GM18909 (cell line): ENCODE results near the gene IGIP.

ENCODE experiments used
- ATAC-seq: cut with Tn5 transposase; IDR thresholded peaks from one replicate; pipeline ENCODE4 v1.9.1; 2021; ENCODE audit warnings: mild to moderate bottlenecking; ENCODE audit not compliant: unreplicated experiment, poor library complexity

The IGIP gene

GRCh38 chr5:140159014-140159927 is 33.5 kb downstream of the IGIP start:
- ATAC-seq: no peak

DNA sequence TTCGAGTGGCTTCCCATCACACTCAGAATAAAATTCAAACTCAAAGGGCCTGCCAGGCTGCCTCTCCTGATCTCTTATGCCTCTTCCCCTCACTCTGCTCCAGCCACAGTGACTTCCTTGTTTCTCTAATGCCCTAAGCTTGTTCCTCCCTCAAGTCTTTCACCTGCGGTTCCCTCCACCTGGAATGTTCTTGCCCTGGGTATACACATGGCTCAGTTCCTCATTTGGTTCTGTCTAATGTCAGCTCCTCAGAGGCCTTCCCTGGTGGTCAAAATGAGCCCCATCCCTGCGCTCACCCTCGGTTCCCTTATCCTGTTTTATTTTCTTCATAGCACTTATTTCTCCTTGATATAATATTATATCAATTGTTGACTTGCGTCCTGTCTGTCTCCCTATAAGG is 36.5 kb downstream of the IGIP start:
- ATAC-seq: no peak

- no peak for ATAC-seq
Measured at GRCh38 chr5:140162781-140163180, 37.0 kb downstream of the IGIP start.

DNA sequence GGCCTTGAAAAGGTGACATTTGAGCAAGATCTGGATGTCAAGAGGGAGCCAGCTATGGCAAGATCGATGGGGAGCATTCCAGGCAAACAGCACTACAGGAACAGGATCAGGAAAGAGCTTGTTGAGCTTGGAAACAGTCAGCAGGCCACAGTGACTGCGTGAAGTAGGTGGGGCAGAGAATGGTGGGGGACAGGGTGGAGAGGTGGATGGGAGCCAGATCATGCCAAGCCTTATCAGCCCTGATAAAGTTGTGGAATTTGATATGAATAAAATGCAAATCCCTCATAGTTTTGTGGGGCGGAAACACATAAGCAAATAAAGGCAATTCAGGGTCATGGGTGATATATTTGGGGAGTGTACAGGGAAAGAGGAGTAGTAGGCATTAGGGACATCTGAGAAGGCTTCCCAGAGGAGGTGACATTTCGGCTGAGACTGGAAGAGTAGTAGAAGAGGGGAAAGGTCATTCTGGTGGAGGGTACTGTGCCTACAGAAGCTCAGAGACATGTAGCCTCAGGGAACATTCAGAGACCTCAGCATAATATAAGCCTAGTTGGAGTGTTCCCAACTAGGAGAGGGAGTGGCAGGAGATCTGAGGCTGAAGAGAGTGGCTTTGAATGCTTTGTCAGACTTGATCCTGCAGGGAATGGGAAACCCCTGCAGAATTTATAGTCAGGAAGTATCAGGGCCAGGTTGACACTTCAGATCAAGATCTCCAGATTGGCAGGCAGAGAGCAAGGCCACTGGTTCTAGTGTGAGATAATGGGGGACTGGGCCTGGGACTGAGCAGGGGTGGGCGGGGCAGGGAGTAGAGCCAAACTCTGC is 39.6 kb downstream of the IGIP start:
- ATAC-seq: no peak

- ATAC-seq: no peak
Measured at GRCh38 chr5:140165923-140166270, 40.2 kb downstream of the IGIP start.

DNA sequence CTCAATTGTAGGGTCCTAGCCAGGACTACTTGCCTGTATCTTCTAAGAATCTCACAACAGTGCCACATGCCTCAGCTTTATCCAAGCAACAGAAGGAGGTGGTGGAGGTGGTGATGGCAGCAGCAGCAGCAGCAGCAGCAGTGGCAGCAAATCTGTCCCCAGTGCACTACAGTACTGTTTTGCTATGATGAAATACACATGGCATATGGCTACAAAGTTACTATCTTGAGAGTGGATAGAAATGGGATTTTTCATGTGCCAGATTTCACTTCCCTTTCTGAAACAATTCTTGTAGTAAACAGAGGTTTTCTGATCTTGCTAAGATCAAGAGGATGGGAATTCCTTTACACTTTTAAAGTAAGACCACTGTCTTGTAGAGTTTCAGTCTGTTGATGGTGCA is 41.2 kb downstream of the IGIP start:
- ATAC-seq: no peak

DNA sequence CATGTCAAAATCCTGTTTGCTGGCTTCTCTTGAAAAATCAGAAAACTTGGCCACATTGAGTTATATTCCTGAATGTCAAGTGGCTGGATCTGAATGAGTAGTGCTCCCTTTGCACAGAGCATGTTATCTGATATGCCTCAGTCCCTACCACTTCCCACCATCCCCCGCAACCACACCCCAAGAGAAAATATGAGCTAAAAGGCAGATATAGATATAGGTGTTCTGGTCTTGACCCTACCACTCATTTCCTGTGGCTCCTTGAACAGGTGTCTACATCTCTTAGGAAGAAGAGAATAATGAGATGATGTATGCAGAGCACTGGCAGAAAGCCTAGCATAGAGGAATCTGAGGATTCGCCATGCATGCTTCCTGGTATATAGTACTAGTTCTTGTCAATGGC is 42.6 kb downstream of the IGIP start:
- ATAC-seq: no peak

- no peak for ATAC-seq
Measured at GRCh38 chr5:140169410-140169809, 43.7 kb downstream of the IGIP start.

- no peak for ATAC-seq
Measured at GRCh38 chr5:140172483-140172882, 46.7 kb downstream of the IGIP start.

GRCh38 chr5:140174014-140174413 is 48.3 kb downstream of the IGIP start:
- no peak for ATAC-seq

DNA sequence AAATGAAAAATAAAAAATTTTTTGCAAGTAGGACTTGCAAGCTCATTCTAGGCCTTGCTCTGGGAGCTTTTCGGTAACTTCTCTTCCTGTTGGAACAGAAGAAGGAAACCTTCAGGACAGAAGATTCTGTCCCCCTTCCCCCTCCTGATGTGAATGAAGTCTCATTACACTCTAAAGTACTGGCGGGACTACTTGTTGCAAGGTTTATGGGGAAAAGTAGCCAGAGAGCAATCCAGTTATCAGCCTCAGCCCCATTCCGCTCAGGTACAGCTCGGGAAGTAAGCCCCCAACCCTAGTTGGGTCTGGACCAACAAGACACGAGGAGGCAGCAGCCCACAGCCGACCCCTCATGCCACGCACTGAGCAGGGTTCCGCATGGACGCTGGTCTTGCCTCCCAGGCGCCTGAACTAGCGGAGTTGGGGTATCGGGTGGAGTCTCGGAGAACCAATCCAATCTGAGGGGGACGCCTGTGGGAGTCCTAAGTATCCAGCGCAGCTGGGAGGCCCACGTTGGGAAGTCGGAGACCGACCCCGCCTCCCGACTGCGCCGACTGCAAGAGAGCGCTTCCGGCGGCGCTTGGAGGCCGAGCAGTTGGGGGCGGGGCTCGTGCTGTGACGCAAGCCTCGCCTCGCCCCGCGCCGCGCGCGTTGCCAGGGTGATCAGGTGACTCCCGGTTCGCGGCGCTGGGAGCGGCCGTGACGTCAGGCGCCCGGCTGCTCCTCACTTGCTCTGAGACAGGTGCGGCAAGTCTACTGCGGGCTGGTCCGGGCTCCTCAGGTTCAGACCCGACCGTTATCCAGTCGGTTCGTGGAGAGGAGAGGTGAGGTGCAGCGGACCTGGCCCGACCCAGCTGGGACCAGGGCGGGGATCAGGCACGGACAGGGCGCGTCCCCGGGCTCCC is 49.0 kb downstream of the IGIP start, which contains the start of gene CYSTM1:
CYSTM1 (plus strand) TSS at position 724 of the 902 bp plus-strand sequence. CDS start 19,278 bp downstream, outside the sequence.
- ATAC-seq: peak; percentile 93

- ATAC-seq: peak; percentile 50
Measured at GRCh38 chr5:140175367-140176030, 49.8 kb downstream of the IGIP start.

DNA sequence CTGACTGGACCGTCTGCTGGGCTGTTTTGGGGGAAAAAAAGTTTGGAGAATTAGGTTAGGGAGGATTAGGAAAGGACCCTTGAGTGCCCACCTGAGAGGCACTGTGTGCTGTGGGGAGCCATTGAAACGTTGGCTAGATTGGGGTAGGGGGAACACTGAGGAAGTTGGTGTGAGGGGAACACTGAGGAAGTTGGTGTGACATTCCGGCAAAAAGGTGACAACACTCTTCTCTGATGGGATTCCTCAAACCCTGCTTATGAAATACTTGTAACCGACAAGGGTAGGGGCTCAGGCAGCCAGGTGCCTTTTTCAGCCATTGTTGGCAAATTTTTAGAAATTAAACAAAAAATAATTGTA is 50.3 kb downstream of the IGIP start:
- no peak for ATAC-seq

- ATAC-seq: no peak
Measured at GRCh38 chr5:140178086-140178410, 52.3 kb downstream of the IGIP start.

DNA sequence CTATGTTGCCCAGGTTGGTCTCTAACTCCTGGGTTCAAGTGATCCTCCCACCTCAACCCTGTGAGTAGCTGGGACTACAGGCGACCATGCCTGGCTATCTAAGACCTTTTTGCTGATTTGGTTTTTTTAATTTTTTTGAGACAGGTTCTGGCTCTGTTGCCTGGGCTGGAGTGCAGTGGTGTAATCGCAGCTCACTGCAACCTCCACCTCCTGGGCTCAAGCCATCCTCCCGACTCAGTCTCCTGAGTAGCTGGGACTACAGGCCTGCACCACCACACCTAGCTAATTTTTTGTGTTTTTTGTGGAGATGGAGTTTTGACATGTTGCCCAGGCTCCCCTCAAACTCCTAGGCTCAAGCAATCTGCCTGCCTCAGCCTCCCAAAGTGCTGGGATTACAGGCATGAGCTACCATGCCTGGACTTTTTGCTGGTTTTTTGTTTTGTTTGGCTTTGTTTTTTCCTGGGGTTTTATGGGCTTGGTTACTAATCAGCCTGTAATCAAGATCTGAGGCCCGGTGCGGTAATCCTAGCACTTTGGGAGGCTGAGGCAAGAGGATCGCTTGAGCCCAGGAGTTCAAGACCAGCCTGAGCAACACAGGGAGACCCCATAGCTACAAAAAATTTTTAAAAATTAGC is 52.9 kb downstream of the IGIP start:
- ATAC-seq: no peak
